IMR-90 (cell line): ENCODE results near the gene LGI1. TPM values are rescaled to one million over a fixed set of nuclear protein-coding genes. Genes with fewer than 3 reads are reported as not detected.

Source experiments
- ATAC-seq: fragments of 200-7000 bp; cut with Tn5 transposase; 2 replicates; pipeline ENCODE4 v1.9.1; 2020; ENCODE audit warnings: low read depth, mild to moderate bottlenecking, moderate library complexity
- BruUV-seq: library from RNA; stranded (reverse); fragments of 400-500 nt; replicated peaks from 2 replicates; lab custom pipeline; 2021; lab: Mats Ljungman, UMichigan
- CTCF ChIA-PET: fragments of 300-600 bp; formaldehyde crosslinking; extraction: SDS; loops from one replicate; lab custom pipeline; 2021; ENCODE audit warnings: antibody characterized with exemption; lab: Yijun Ruan, JAX
- POLR2A ChIA-PET: fragments of 300-600 bp; sonication (Branson Sonifier 250); formaldehyde crosslinking; loops from one replicate; lab custom pipeline; 2022; ENCODE audit warnings: antibody characterized with exemption; ENCODE audit not compliant: unreplicated experiment; lab: Charles Lee
- DNase-seq: peaks from one replicate; pipeline ENCODE4 v3.0.0; 2013
- H2AFZ ChIP-seq: replicated peaks from 2 replicates; pipeline ENCODE3; 2013; ENCODE audit warnings: low read length, mild to moderate bottlenecking; ENCODE audit not compliant: poor library complexity
- H2AK5ac ChIP-seq: 2 replicates; pipeline ENCODE4 v1.6.1; 2013; ENCODE audit warnings: low read depth, low read length, inconsistent platforms
- H2AK9ac ChIP-seq: replicated peaks from 2 replicates; pipeline ENCODE3; 2013; ENCODE audit warnings: mild to moderate bottlenecking, low read depth, low read length, moderate library complexity; ENCODE audit not compliant: poor library complexity
- H2BK120ac ChIP-seq: 2 replicates; pipeline ENCODE4 v1.6.1; 2013; ENCODE audit warnings: low read depth, low read length, inconsistent platforms
- H2BK15ac ChIP-seq: 3 replicates; pipeline ENCODE4 v1.6.1; 2013; ENCODE audit warnings: low read depth, low read length, inconsistent platforms
- H2BK20ac ChIP-seq: 2 replicates; pipeline ENCODE4 v1.6.1; 2013; ENCODE audit warnings: low read depth, mild to moderate bottlenecking, inconsistent platforms, low read length, moderate library complexity
- H2BK5ac ChIP-seq: 2 replicates; pipeline ENCODE4 v1.6.1; 2013; ENCODE audit warnings: mild to moderate bottlenecking, low read depth, low read length, inconsistent platforms; ENCODE audit not compliant: poor library complexity, severe bottlenecking
- H3K14ac ChIP-seq: replicated peaks from 2 replicates; pipeline ENCODE4 v1.6.1; 2013; ENCODE audit warnings: low read depth, low read length, inconsistent platforms
- H3K18ac ChIP-seq: 2 replicates; pipeline ENCODE4 v1.6.1; 2013; ENCODE audit warnings: low read depth, low read length, control low read depth
- H3K23ac ChIP-seq: 2 replicates; pipeline ENCODE4 v1.6.1; 2013; ENCODE audit warnings: low read depth, low read length, inconsistent platforms
- H3K27ac ChIP-seq: 2 replicates; pipeline ENCODE4 v1.5.1; 2013; ENCODE audit warnings: mild to moderate bottlenecking, control low read depth, low read length; ENCODE audit not compliant: insufficient read depth
- H3K27me3 ChIP-seq: 2 replicates; pipeline ENCODE4 v1.6.1; 2013; ENCODE audit warnings: low read length; ENCODE audit not compliant: control insufficient read depth, insufficient read depth
- H3K36me3 ChIP-seq: 2 replicates; pipeline ENCODE4 v1.6.1; 2013; ENCODE audit warnings: low read length, mixed read lengths; ENCODE audit not compliant: control insufficient read depth, insufficient read depth
- H3K4ac ChIP-seq: 2 replicates; pipeline ENCODE4 v1.6.1; 2013; ENCODE audit warnings: low read depth, low read length, inconsistent platforms
- H3K4me1 ChIP-seq: 2 replicates; pipeline ENCODE4 v1.6.1; 2013; ENCODE audit warnings: low read length, mixed read lengths; ENCODE audit not compliant: control insufficient read depth, insufficient read depth
- H3K4me2 ChIP-seq: 2 replicates; pipeline ENCODE4 v1.6.1; 2013; ENCODE audit warnings: low read depth, mild to moderate bottlenecking, control low read depth, low read length, moderate library complexity
- H3K4me3 ChIP-seq: 2 replicates; pipeline ENCODE4 v1.5.1; 2013; ENCODE audit warnings: low read depth, mild to moderate bottlenecking, control low read depth, low read length, moderate library complexity; ENCODE audit not compliant: insufficient read depth
- H3K56ac ChIP-seq: 2 replicates; pipeline ENCODE4 v1.6.1; 2013; ENCODE audit warnings: low read length, inconsistent platforms; ENCODE audit not compliant: insufficient read depth; ENCODE audit errors: extremely low read depth
- H3K79me1 ChIP-seq, 2 experiments: 2 replicates each; pipeline ENCODE4 v1.6.1; 2013; ENCODE audit warnings: low read length in 2 of 2, inconsistent platforms in 1 of 2, low read depth in 1 of 2
- H3K9ac ChIP-seq: 2 replicates; pipeline ENCODE4 v1.6.1; 2013; ENCODE audit warnings: low read depth, low read length, control low read depth
- H3K9me1 ChIP-seq: 2 replicates; pipeline ENCODE4 v1.6.1; 2013; ENCODE audit warnings: low read length, inconsistent platforms; ENCODE audit not compliant: insufficient read depth
- H3K9me3 ChIP-seq: 2 replicates; pipeline ENCODE4 v1.6.1; 2013; ENCODE audit warnings: low read length; ENCODE audit not compliant: control insufficient read depth, insufficient read depth
- H4K20me1 ChIP-seq: 2 replicates; pipeline ENCODE4 v1.6.1; 2013; ENCODE audit warnings: low read length, inconsistent platforms; ENCODE audit not compliant: insufficient read depth
- H4K5ac ChIP-seq: 2 replicates; pipeline ENCODE4 v1.6.1; 2013; ENCODE audit warnings: mild to moderate bottlenecking, low read depth, low read length, control low read depth
- H4K8ac ChIP-seq, 2 experiments: 2 replicates each; pipeline ENCODE4 v1.6.1; 2013; ENCODE audit warnings: low read depth in 2 of 2, low read length in 2 of 2, control low read depth in 1 of 2, inconsistent platforms in 1 of 2
- H4K91ac ChIP-seq: 2 replicates; pipeline ENCODE4 v1.6.1; 2013; ENCODE audit warnings: low read depth, low read length, inconsistent platforms; ENCODE audit not compliant: insufficient read depth
- BHLHE40 ChIP-seq: fragments of 150-350 bp; IDR thresholded peaks from 2 replicates; pipeline ENCODE4 v1.6.1; 2016; ENCODE audit warnings: mild to moderate bottlenecking, low read depth, low read length
- CHD1 ChIP-seq: IDR thresholded peaks from 2 replicates; pipeline ENCODE4 v1.6.1; 2012; ENCODE audit warnings: low read depth, low read length, improper control_type of control experiment
- MAFK ChIP-seq: IDR thresholded peaks from 2 replicates; pipeline ENCODE4 v1.6.1; 2012; ENCODE audit warnings: low read depth, low read length, improper control_type of control experiment
- MAZ ChIP-seq: IDR thresholded peaks from 2 replicates; pipeline ENCODE4 v1.6.1; 2012; ENCODE audit warnings: low read depth, mild to moderate bottlenecking, low read length, improper control_type of control experiment, moderate library complexity, borderline replicate concordance
- MXI1 ChIP-seq: IDR thresholded peaks from 2 replicates; pipeline ENCODE4 v1.6.1; 2012; ENCODE audit warnings: low read depth, mild to moderate bottlenecking, low read length, moderate library complexity, borderline replicate concordance
- POLR2A ChIP-seq: IDR thresholded peaks from 2 replicates; pipeline ENCODE4 v1.6.1; 2012; ENCODE audit warnings: mild to moderate bottlenecking, low read depth, low read length
- RAD21 ChIP-seq: IDR thresholded peaks from 2 replicates; pipeline ENCODE4 v1.6.1; 2012; ENCODE audit warnings: low read length, improper control_type of control experiment
- RFX5 ChIP-seq: IDR thresholded peaks from 2 replicates; pipeline ENCODE4 v1.8.0; 2012; ENCODE audit warnings: low read depth, mild to moderate bottlenecking, low read length, moderate library complexity
- WGBS, 2 experiments: methylation state at CpG; one replicate each; pipeline versions ENCODE4 v1.1.5 to v1.1.7; 2013; ENCODE audit warnings: missing lambda C conversion rate in 2 of 2; ENCODE audit not compliant: insufficient read length in 1 of 2; ENCODE audit errors: extremely low coverage in 2 of 2; 5-methylcytosine and 5-hydroxymethylcytosine counted together
- dilution Hi-C: fragments of 300-500 bp; cut with HindIII; formaldehyde crosslinking; loops from one replicate; pipeline ENCODE4 v1.14.3; 2018; ENCODE audit warnings: low sequenced_read_pairs; ENCODE audit not compliant: unreplicated experiment
- in situ Hi-C: fragments of 300-500 bp; cut with MboI; formaldehyde crosslinking; loops from 3 replicates; pipeline ENCODE4 v1.14.3; 2019; ENCODE audit warnings: low sequenced_read_pairs, inconsistent platforms, mixed read lengths
- intact Hi-C: fragments of 100-400 bp; cut with micrococcal nuclease; formaldehyde crosslinking; loops from 2 replicates; pipeline ENCODE4 v1.10.0; 2022
- polyA plus RNA-seq, 3 experiments: library from polyadenylated mRNA; depleted of rRNA; stranded (reverse); fragments of >200 nt; gene quantifications; 2 replicates each; pipeline ENCODE4 v1.2.3, GENCODE V29; 2012; ENCODE audit warnings: low replicate concordance in 1 of 3
- total RNA-seq: library from RNA; depleted of rRNA; stranded (reverse); fragments of >200 nt; gene quantifications from 2 replicates; pipeline ENCODE4 v1.2.3, GENCODE V29; 2012
- TF ChIP-seq, protein P1 (sequence below): fragments of 150-350 bp; IDR thresholded peaks from 2 replicates; pipeline ENCODE4 v1.6.1; 2016; ENCODE audit warnings: low read depth, mild to moderate bottlenecking, low read length, moderate library complexity, borderline replicate concordance
- TF ChIP-seq, protein P2 (sequence below): conservative IDR thresholded peaks from 2 replicates; pipeline ENCODE4 v1.5.1; 2012; ENCODE audit warnings: mild to moderate bottlenecking, low read depth, low read length, improper control_type of control experiment

Gene LGI1
- total and polyA plus RNA-seq, 2 of the 4 experiments (the other 2 are of a cell fraction), result not detected

DNA sequence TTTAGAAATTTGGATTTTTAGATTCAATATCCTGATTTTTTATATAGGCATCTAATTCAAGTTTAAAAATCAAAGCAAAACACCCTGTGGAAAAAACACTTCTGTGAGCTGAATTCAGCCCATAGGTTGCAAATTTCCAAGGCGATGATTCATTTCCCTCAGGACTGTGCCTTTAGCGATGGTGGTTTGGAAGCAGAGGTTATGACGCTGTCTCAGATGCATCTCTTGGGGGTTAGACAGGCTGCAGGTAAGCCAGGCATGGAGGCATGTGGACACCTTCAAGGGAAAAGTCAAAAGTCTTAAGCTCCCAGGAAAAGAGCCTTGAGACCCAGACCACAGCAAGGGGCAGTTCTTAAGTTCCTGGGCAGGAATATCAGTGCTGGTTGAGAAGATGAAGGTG lies 45.8 kb upstream of the LGI1 start:
- dilution Hi-C loops (no loop called here), intact Hi-C loops (no loop called here), in situ Hi-C loops (no loop called here)
- H4K91ac ChIP-seq, result no peak overlapping the region
- no peak overlapping the region for H2BK120ac ChIP-seq
- no peak overlapping the region for H3K4me3 ChIP-seq
- no peak overlapping the region for H3K4me2 ChIP-seq
- no peak overlapping the region for H2BK20ac ChIP-seq
- H3K23ac ChIP-seq, result no peak overlapping the region
- H4K5ac ChIP-seq, result no peak overlapping the region
- no peak overlapping the region for H2AK9ac ChIP-seq
- DNase-seq (no peak), ATAC-seq (no peak)
- no peak overlapping the region for H3K18ac ChIP-seq
- no peaks in the 10 kb centered on the region for H3K36me3 ChIP-seq
- H3K4me1 ChIP-seq, result no peaks in the 10 kb centered on the region
- H2AFZ ChIP-seq, result no peak overlapping the region
- BruUV-seq, result no TSS peak
- no peak overlapping the region for H2BK15ac ChIP-seq
- no peaks in the 10 kb centered on the region for H4K20me1 ChIP-seq
- H3K9me3 ChIP-seq, result no peaks in the 10 kb centered on the region
- H3K56ac ChIP-seq, result no peak overlapping the region
- no peak for TF ChIP-seq RFX5
- TF ChIP-seq MAFK, result no peak
- TF ChIP-seq RAD21, result no peak
- TF ChIP-seq BHLHE40, result no peak
- TF ChIP-seq, protein P1, sequence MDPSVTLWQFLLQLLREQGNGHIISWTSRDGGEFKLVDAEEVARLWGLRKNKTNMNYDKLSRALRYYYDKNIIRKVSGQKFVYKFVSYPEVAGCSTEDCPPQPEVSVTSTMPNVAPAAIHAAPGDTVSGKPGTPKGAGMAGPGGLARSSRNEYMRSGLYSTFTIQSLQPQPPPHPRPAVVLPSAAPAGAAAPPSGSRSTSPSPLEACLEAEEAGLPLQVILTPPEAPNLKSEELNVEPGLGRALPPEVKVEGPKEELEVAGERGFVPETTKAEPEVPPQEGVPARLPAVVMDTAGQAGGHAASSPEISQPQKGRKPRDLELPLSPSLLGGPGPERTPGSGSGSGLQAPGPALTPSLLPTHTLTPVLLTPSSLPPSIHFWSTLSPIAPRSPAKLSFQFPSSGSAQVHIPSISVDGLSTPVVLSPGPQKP, result no peak
- TF ChIP-seq CHD1, result no peak
- TF ChIP-seq, protein P2, sequence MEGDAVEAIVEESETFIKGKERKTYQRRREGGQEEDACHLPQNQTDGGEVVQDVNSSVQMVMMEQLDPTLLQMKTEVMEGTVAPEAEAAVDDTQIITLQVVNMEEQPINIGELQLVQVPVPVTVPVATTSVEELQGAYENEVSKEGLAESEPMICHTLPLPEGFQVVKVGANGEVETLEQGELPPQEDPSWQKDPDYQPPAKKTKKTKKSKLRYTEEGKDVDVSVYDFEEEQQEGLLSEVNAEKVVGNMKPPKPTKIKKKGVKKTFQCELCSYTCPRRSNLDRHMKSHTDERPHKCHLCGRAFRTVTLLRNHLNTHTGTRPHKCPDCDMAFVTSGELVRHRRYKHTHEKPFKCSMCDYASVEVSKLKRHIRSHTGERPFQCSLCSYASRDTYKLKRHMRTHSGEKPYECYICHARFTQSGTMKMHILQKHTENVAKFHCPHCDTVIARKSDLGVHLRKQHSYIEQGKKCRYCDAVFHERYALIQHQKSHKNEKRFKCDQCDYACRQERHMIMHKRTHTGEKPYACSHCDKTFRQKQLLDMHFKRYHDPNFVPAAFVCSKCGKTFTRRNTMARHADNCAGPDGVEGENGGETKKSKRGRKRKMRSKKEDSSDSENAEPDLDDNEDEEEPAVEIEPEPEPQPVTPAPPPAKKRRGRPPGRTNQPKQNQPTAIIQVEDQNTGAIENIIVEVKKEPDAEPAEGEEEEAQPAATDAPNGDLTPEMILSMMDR, result no peak
- no peak for TF ChIP-seq MAZ
- no peak for TF ChIP-seq MXI1
- TF ChIP-seq POLR2A, result no peak
- CTCF ChIA-PET, result no interaction called here
- H3K14ac ChIP-seq, result no peak overlapping the region
- H3K27me3 ChIP-seq, result peaks cover 8% of the 10 kb centered on the region
- no peak overlapping the region for H3K4ac ChIP-seq
- no peaks in the 10 kb centered on the region for H3K79me1 ChIP-seq
- WGBS, 2 experiments, result 76% methylated on average over 2 of the region's 3 CpGs; no CpG with 5 or more reads in 1 of the 2 experiments
- H3K9ac ChIP-seq, result no peak overlapping the region
- no peak overlapping the region for H3K27ac ChIP-seq
- no peak overlapping the region for H2AK5ac ChIP-seq
- no peaks in the 10 kb centered on the region for H3K9me1 ChIP-seq
- POLR2A ChIA-PET, result no interaction called here
- H2BK5ac ChIP-seq, result no peak overlapping the region
- H4K8ac ChIP-seq, result no peak overlapping the region
